CD4-positive, alpha-beta T cell treated with Interleukin-4 for 4 hours (primary cell): ENCODE data around the gene PDSS2.
A peak's percentile ranks its signal among the peaks of the same experiment; 100 is the strongest.
"Not testable (repeated sequence)": the region's sequence is repeated elsewhere in the genome, so short reads cannot be mapped to it uniquely, and the experiment has no call there.

ENCODE experiments used
- DNase-seq: peaks from one replicate; pipeline ENCODE4 v3.0.0-alpha.2; 2020

The PDSS2 gene

DNA sequence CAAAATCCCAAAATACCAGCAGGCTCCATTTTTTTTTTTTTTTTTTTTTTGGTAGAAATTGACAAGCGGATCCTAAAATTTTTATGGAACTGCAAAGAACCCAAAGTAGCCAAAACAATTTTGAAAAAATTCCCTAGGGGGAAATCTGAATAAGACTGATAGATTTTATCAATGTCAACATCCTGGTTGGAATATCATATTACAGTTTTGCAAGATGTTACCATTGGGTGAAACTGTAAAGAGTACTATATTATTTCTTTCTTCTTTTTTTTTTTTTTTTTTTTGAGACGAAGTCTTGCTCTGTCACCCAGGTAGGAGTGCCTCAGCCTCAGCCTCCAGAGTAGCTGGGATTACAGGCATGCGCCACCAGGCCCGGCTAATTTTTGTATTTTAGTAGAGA, 314.7 kb downstream of the PDSS2 start:
- DNase-seq = no peak

GRCh38 chr6:107144014-107144413, 315.4 kb downstream of the PDSS2 start:
- DNase-seq = no peak

- no peak for DNase-seq
Observed at GRCh38 chr6:107140581-107140980, 318.8 kb downstream of the PDSS2 start.

- not testable (repeated sequence) for DNase-seq
Observed at GRCh38 chr6:107136324-107136723, 323.0 kb downstream of the PDSS2 start.

- not testable (repeated sequence) for DNase-seq
Observed at GRCh38 chr6:107135048-107135680, 324.2 kb downstream of the PDSS2 start.

- no peak for DNase-seq
Observed at GRCh38 chr6:107132330-107132954, 326.9 kb downstream of the PDSS2 start.

GRCh38 chr6:107129370-107129925, 329.9 kb downstream of the PDSS2 start:
- DNase-seq = no peak

GRCh38 chr6:107128577-107128976, 330.8 kb downstream of the PDSS2 start:
- no peak for DNase-seq

DNA sequence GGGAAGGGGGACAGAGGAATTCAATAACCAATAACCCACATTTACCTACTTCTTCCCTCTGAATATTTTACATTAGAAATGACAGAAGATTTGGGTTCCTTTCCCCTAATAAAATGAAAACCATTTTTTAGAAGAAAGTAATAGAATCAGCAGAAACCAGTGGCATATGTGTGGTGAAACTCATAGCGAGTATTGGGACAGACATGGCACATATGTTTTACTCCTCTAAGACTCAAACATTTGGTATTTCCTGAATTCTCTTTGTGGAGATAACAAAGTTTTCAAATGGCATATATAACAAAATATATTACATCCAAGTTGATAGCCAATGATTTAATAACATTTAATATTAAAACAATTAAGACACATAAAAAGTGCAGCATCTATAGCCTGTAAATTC, 331.2 kb downstream of the PDSS2 start:
- DNase-seq = no peak

DNA sequence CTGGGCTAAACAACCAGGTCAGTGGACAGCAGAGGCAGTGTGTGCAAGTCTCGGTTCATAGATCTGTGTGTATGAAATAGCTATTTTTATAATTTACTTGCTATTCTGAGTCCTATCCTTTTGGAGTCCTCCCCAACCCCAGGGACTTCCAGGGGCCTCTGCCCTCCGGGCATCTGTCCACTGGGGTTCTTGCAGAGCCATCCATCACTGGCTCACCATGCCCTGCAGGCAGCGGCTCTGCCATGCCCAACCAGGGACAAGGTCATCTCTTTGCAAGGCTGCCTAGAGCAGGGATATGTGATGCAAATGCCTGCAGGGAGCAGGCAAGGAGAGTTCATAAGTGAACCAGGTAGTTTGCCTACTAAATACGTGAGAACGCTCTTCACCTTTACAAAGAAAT, 333.6 kb downstream of the PDSS2 start:
- DNase-seq = no peak

- no peak for DNase-seq
Observed at GRCh38 chr6:107124934-107125348, 334.4 kb downstream of the PDSS2 start.

- DNase-seq = no peak
Observed at GRCh38 chr6:107123501-107123900, 335.9 kb downstream of the PDSS2 start.

- no peak for DNase-seq
Observed at GRCh38 chr6:107122748-107123147, 336.6 kb downstream of the PDSS2 start.

DNA sequence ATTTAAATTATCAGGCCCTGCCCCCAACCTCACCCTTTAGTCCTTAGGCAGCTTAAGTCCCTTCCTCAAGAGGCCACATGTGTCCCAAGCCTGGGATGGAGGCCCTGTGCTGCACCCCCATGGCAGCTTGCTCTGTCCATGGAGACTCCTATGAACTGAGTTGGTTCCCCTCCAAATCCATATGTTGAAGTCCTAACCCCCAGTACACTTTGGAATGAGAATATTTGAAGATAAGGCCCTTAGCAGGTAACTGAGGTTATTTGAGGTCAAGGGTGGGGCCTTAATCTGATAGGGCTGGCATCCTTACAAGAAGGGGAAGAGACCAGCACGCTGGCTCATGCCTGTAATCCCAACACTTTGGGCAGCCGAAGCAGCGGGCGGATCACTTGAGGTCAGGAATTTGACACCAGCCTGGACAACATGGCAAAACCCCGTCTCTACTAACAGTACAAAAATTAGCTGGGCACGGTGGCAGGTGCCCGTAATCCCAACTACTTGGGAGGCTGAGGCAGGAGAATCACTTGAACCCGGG, 337.3 kb downstream of the PDSS2 start:
- DNase-seq = no peak

- DNase-seq = no peak
Observed at GRCh38 chr6:107121266-107121665, 338.1 kb downstream of the PDSS2 start.

DNA sequence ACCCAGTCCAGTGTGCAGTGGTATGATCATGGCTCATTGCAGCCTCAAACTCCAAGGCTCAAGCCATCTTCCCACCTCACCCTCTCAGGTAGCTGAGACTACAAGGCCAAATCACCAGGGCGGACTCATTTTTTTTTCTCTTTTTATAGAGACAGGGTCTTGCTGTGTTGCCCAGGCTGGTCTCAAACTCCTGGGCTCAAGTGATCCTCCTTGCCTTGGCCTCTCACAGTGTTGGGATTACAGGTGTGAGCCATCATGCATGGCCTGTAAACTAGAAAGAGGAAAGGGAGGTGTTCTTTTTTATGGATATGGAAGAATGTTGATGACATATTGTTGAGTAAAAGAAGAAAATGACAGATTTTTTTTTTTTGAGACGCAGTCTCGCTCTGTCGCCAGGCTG, 339.0 kb downstream of the PDSS2 start:
- DNase-seq = no peak

GRCh38 chr6:107118976-107119375, 340.4 kb downstream of the PDSS2 start:
- no peak for DNase-seq

GRCh38 chr6:107118540-107118939, 340.8 kb downstream of the PDSS2 start:
- not testable (repeated sequence) for DNase-seq

DNA sequence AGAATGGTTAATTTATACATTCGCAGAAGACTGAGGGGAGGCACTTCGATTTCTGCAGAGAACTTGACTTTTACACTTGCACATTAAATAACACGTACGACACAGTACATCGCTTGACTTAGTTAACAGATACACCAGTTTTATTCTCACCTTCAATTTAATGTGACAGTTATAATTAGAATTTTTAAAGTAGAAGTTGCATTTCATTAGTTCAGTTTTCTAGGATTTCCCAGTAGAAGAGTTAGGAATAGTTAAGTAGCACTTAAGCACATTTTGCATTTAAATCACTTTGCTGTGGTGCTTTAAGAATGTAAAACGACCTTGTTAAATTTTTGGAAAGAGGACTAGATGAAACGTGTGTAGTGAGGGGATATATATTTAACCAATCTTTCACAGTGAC, 342.4 kb downstream of the PDSS2 start:
- no peak for DNase-seq

- no peak for DNase-seq
Observed at GRCh38 chr6:107116328-107116892, 343.0 kb downstream of the PDSS2 start.

GRCh38 chr6:107115695-107116327, 343.6 kb downstream of the PDSS2 start:
- DNase-seq = no peak

GRCh38 chr6:107114926-107115694, 344.3 kb downstream of the PDSS2 start, which contains the start of gene BEND3:
TSS of gene BEND3 (minus strand) at chr6:107115515. CDS start at chr6:107099285, 16,230 bp downstream.
- peak; percentile 43 for DNase-seq
